SK-N-SH treated with all-trans-retinoic acid at 6 μM for 48 hours (cell line): Measurements from ENCODE around the gene COL23A1.

ENCODE experiments used
- BACH2 ChIP-seq: fragments of 250-450 bp; sonication (Bioruptor Pico); IDR thresholded peaks from 2 replicates; pipeline ENCODE4 v1.9.0; 2021; ENCODE audit warnings: mild to moderate bottlenecking, borderline replicate concordance
- CSRNP3 ChIP-seq: fragments of 250-450 bp; sonication (Bioruptor Pico); IDR thresholded peaks from 2 replicates; pipeline ENCODE4 v1.5.1; 2021; ENCODE audit warnings: mild to moderate bottlenecking, moderate library complexity
- ISL1 ChIP-seq: fragments of 250-450 bp; sonication (Bioruptor Pico); IDR thresholded peaks from 2 replicates; pipeline ENCODE4 v2.1.2; 2022; ENCODE audit warnings: mild to moderate bottlenecking, moderate library complexity
- PATZ1 ChIP-seq: fragments of 250-450 bp; sonication (Bioruptor Pico); IDR thresholded peaks from 2 replicates; pipeline ENCODE4 v1.8.0; 2020; ENCODE audit warnings: mild to moderate bottlenecking, moderate library complexity, borderline replicate concordance
- POU6F1 ChIP-seq: fragments of 250-450 bp; sonication (Bioruptor Pico); IDR thresholded peaks from 2 replicates; pipeline ENCODE4 v1.8.0; 2021; ENCODE audit warnings: low read depth, mild to moderate bottlenecking, moderate library complexity, borderline replicate concordance
- RARB ChIP-seq: fragments of 250-450 bp; sonication (Bioruptor Pico); IDR thresholded peaks from 2 replicates; pipeline ENCODE4 v1.8.0; 2021; ENCODE audit warnings: mild to moderate bottlenecking, moderate library complexity
- SNAI2 ChIP-seq: fragments of 250-450 bp; sonication (Bioruptor Pico); IDR thresholded peaks from 2 replicates; pipeline ENCODE4 v1.5.0; 2020; ENCODE audit warnings: mild to moderate bottlenecking, moderate library complexity
- TOX ChIP-seq: fragments of 250-450 bp; sonication (Bioruptor Pico); IDR thresholded peaks from 2 replicates; pipeline ENCODE4 v1.8.0; 2021; ENCODE audit warnings: mild to moderate bottlenecking, moderate library complexity, borderline replicate concordance
- ZFP3 ChIP-seq: fragments of 250-450 bp; sonication (Bioruptor Pico); IDR thresholded peaks from 2 replicates; pipeline ENCODE4 v1.5.0; 2020; ENCODE audit warnings: mild to moderate bottlenecking, moderate library complexity
- ZFP30 ChIP-seq: fragments of 450-650 bp; formaldehyde crosslinking; IDR thresholded peaks from 2 replicates; pipeline ENCODE4 v1.5.0; 2022; ENCODE audit warnings: mild to moderate bottlenecking, moderate library complexity

- TF ChIP-seq RARB (no peak), ISL1 (CRISPR knock-in tag) (no peak), BACH2 (CRISPR knock-in tag) (no peak), POU6F1 (CRISPR knock-in tag) (no peak), SNAI2 (no peak), ZFP30 (CRISPR knock-in tag) (no peak), TOX (no peak), ZFP3 (CRISPR knock-in tag) (no peak), PATZ1 (CRISPR knock-in tag) (no peak), CSRNP3 (no peak)
These were observed 326.1 kb downstream of the COL23A1 start for GRCh38 chr5:178264044-178264443.
